ENCODE data around the gene SPEN.
"Not testable (repeated sequence)": the region's sequence is repeated elsewhere in the genome, so short reads cannot be mapped to it uniquely, and the experiment has no call there.

SPEN gene

GRCh38 chr1:15835205-15835740 lies 12.2 kb upstream of the SPEN start:
- DNase-seq = no peak

GRCh38 chr1:15835741-15836510 lies 11.6 kb upstream of the SPEN start:
- DNase-seq = peak; percentile 98

GRCh38 chr1:15836511-15836771 lies 11.1 kb upstream of the SPEN start:
- not testable (repeated sequence) for DNase-seq

GRCh38 chr1:15836772-15837669 lies 10.5 kb upstream of the SPEN start:
- DNase-seq = no peak

GRCh38 chr1:15837931-15838330 lies 9.6 kb upstream of the SPEN start:
- no peak for DNase-seq

- DNase-seq = no peak
Measured at GRCh38 chr1:15838721-15839120, 8.8 kb upstream of the SPEN start.

- DNase-seq = peak; percentile 41
Measured at GRCh38 chr1:15843826-15844572, 3.5 kb upstream of the SPEN start.

GRCh38 chr1:15846056-15846455 lies 1.5 kb upstream of the SPEN start:
- not testable (repeated sequence) for DNase-seq

GRCh38 chr1:15847893-15848142 lies 311 bp downstream of the SPEN start:
- DNase-seq = no peak

- peak; percentile 25 for DNase-seq
Measured at GRCh38 chr1:15848143-15848928, 829 bp downstream of the SPEN start.

- peak; percentile 92 for DNase-seq
Measured at GRCh38 chr1:15848929-15849774, 1.6 kb downstream of the SPEN start.

- DNase-seq = peak; percentile 73
Measured at GRCh38 chr1:15849775-15850324, 2.3 kb downstream of the SPEN start.

GRCh38 chr1:15850471-15851001 lies 3.0 kb downstream of the SPEN start:
- no peak for DNase-seq

- no peak for DNase-seq
Measured at GRCh38 chr1:15851210-15852035, 3.9 kb downstream of the SPEN start.

GRCh38 chr1:15852036-15852827 lies 4.7 kb downstream of the SPEN start:
- no peak for DNase-seq

- DNase-seq = no peak
Measured at GRCh38 chr1:15852828-15853302, 5.4 kb downstream of the SPEN start.

GRCh38 chr1:15856888-15857287 lies 9.4 kb downstream of the SPEN start:
- no peak for DNase-seq

GRCh38 chr1:15858069-15858670 lies 10.7 kb downstream of the SPEN start:
- DNase-seq = no peak

All from NCI-H2171 (cell line).